Stimulated activated naive CD8-positive, alpha-beta T cell treated with anti-CD3 and anti-CD28 coated beads, Interleukin-15, Interleukin-2, amounts not matched to agents 100 ng/mL and 50 ng/mL, for 24 hours (primary cell): ENCODE measurements around the gene LOC128125822.
"Not testable (repeated sequence)": the region's sequence is repeated elsewhere in the genome, so short reads cannot be mapped to it uniquely, and the experiment has no call there.

Experiments
- H3K27ac Mint-ChIP-seq: one replicate; pipeline ENCODE4 v1.8.0; 2021; ENCODE audit warnings: mild to moderate bottlenecking, mixed read lengths
- H3K27me3 Mint-ChIP-seq: one replicate; pipeline ENCODE4 v1.8.0; 2021; ENCODE audit warnings: mixed read lengths
- H3K36me3 Mint-ChIP-seq: one replicate; pipeline ENCODE4 v1.8.0; 2021; ENCODE audit warnings: low read depth, mixed read lengths
- H3K4me1 Mint-ChIP-seq: one replicate; pipeline ENCODE4 v1.8.0; 2021; ENCODE audit warnings: low read depth, mixed read lengths
- H3K4me3 Mint-ChIP-seq: one replicate; pipeline ENCODE4 v1.8.0; 2021; ENCODE audit warnings: mild to moderate bottlenecking, mixed read lengths
- H3K9me3 Mint-ChIP-seq: one replicate; pipeline ENCODE4 v1.8.0; 2021; ENCODE audit warnings: mixed read lengths

LOC128125822 gene

GRCh38 chr6:63572044-63572746 lies at the start of gene LOC128125822, which contains the start of gene PTP4A1:
LOC128125822 (plus strand) TSS chr6:63572480.
PTP4A1 (plus strand) TSS chr6:63572480; CDS start chr6:63576881, 4,401 bp downstream.
- H3K36me3 Mint-ChIP-seq, result peaks cover 29% of the 10 kb centered on the region
- H3K27me3 Mint-ChIP-seq, result no peaks in the 10 kb centered on the region
- H3K4me3 Mint-ChIP-seq, result peak within 1 kb of the TSS; percentile 96
- peak within 1 kb of the TSS; percentile 92 for H3K27ac Mint-ChIP-seq
- no peaks in the 10 kb centered on the region for H3K9me3 Mint-ChIP-seq
- H3K4me1 Mint-ChIP-seq, result peaks cover 38% of the 10 kb centered on the region

GRCh38 chr6:63522911-63523287 lies 49.4 kb upstream of the LOC128125822 start:
- not testable (repeated sequence) for H3K9me3 Mint-ChIP-seq, H3K36me3 Mint-ChIP-seq, H3K27ac Mint-ChIP-seq, H3K4me3 Mint-ChIP-seq, H3K4me1 Mint-ChIP-seq, H3K27me3 Mint-ChIP-seq

DNA sequence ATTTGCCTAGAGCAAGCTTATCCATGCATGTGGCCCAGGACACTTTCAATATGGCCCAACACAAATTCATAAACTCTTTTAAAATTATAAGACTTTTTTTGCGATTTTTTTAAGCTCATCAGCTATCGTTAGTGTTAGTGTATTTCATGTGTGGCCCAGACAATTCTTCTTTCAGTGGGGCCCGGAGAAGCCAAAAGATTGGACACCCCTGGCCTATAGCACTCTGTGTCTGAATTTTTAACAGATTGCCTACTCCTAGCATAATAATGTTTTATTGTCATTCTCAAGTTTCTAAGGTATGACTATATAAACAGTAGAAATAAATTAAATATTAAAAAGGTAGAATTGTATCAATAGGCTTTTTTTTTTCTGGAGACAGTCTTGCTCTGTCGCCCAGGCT lies 48.6 kb upstream of the LOC128125822 start:
- H3K9me3 Mint-ChIP-seq, result no peaks in the 10 kb centered on the region
- H3K27ac Mint-ChIP-seq, result no peak overlapping the region
- H3K36me3 Mint-ChIP-seq, result no peaks in the 10 kb centered on the region
- no peaks in the 10 kb centered on the region for H3K27me3 Mint-ChIP-seq
- H3K4me1 Mint-ChIP-seq, result no peaks in the 10 kb centered on the region
- no peak overlapping the region for H3K4me3 Mint-ChIP-seq

GRCh38 chr6:63525186-63525878 lies 46.9 kb upstream of the LOC128125822 start:
- Mint-ChIP-seq H3K27me3 (no peaks in the 10 kb centered on the region), H3K27ac (peak overlapping the region; percentile 55), H3K4me1 (peaks cover 10% of the 10 kb centered on the region), H3K4me3 (no peak overlapping the region), H3K36me3 (no peaks in the 10 kb centered on the region), H3K9me3 (no peaks in the 10 kb centered on the region)

GRCh38 chr6:63526931-63527330 lies 45.3 kb upstream of the LOC128125822 start:
- no peak overlapping the region for H3K4me3 Mint-ChIP-seq
- H3K36me3 Mint-ChIP-seq, result no peaks in the 10 kb centered on the region
- H3K27ac Mint-ChIP-seq, result no peak overlapping the region
- H3K9me3 Mint-ChIP-seq, result no peaks in the 10 kb centered on the region
- no peaks in the 10 kb centered on the region for H3K27me3 Mint-ChIP-seq
- H3K4me1 Mint-ChIP-seq, result peaks cover 10% of the 10 kb centered on the region

- Mint-ChIP-seq H3K9me3 (no peaks in the 10 kb centered on the region), H3K4me1 (peaks cover 10% of the 10 kb centered on the region)
Observed at GRCh38 chr6:63527658-63528514, 44.4 kb upstream of the LOC128125822 start.

DNA sequence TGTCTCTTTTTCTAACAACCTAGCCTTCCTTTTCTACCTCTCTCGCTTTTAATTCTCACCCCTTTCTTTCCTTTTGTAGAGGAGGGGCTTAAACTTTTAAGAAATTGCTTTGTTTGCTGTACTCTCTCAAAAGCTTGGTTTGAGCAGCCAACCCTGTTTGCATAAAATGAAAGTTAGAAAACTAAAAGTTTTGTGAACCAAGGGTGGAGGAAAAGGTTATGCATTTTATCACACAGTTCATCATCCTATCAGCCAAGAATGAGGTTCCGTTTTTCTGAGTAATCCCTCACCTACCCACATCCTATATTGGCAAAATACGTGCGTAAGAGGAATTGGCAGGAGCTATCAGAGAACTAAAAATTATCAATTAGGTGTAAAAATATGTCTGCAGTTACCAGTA lies 42.8 kb upstream of the LOC128125822 start:
- Mint-ChIP-seq H3K36me3 (no peaks in the 10 kb centered on the region), H3K4me3 (peak overlapping the region; percentile 32), H3K27ac (peak overlapping the region; percentile 68), H3K4me1 (peaks cover 10% of the 10 kb centered on the region), H3K27me3 (no peaks in the 10 kb centered on the region), H3K9me3 (no peaks in the 10 kb centered on the region)

More at GRCh38 chr6:63527658-63528514, 44.4 kb upstream of the LOC128125822 start:
- H3K36me3 Mint-ChIP-seq, result no peaks in the 10 kb centered on the region
- H3K4me3 Mint-ChIP-seq, result no peak overlapping the region
- no peak overlapping the region for H3K27ac Mint-ChIP-seq
- H3K27me3 Mint-ChIP-seq, result no peaks in the 10 kb centered on the region

GRCh38 chr6:63530182-63530581 lies 42.1 kb upstream of the LOC128125822 start:
- Mint-ChIP-seq H3K27me3 (no peaks in the 10 kb centered on the region), H3K4me3 (no peak overlapping the region), H3K4me1 (peaks cover 10% of the 10 kb centered on the region), H3K27ac (no peak overlapping the region), H3K36me3 (no peaks in the 10 kb centered on the region), H3K9me3 (no peaks in the 10 kb centered on the region)

DNA sequence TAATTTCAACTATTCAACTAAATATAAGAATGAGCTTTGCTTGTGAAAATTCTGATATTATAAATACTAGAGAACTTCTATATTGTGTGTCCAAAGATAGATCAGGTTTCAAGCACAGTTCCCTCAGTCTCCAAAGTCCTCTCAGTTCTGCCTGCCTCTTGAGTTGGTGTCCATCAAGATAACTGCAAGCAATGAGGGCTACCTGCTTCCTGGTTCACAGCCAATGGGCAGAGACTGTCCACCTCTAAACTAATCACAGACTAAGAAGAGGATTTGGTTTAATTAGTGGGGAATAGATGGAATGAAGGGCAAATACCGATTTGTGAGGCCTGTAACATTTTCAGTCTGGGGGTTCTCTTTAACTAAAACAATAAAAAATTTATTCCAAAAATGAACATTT lies 41.3 kb upstream of the LOC128125822 start:
- Mint-ChIP-seq H3K9me3 (no peaks in the 10 kb centered on the region), H3K4me1 (peaks cover 10% of the 10 kb centered on the region), H3K27ac (no peak overlapping the region), H3K4me3 (no peak overlapping the region), H3K27me3 (no peaks in the 10 kb centered on the region), H3K36me3 (no peaks in the 10 kb centered on the region)

DNA sequence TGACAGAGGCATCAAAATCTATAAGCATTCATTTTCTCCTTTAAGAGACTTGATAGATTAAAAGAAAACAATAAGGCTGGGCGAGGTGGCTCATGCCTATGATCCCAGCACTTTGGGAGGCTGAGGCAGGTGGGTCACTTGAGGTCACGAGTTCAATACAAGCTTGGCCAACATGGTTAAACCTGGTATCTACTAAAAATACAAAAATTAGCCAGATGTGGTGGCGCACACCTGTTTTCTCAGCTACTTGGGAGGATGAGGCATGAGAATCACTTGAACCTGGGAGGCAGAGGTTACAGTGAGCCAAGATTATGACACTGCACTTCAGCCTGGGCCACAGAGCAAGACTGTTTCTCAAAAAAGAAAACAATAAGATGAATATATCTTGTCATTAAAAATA lies 39.3 kb upstream of the LOC128125822 start:
- Mint-ChIP-seq H3K36me3 (no peaks in the 10 kb centered on the region), H3K9me3 (no peaks in the 10 kb centered on the region), H3K27ac (no peak overlapping the region), H3K4me1 (peaks cover 10% of the 10 kb centered on the region), H3K27me3 (peaks cover 4% of the 10 kb centered on the region), H3K4me3 (no peak overlapping the region)

GRCh38 chr6:63533952-63534351 lies 38.3 kb upstream of the LOC128125822 start:
- H3K4me1 Mint-ChIP-seq, result peaks cover 10% of the 10 kb centered on the region
- no peak overlapping the region for H3K27ac Mint-ChIP-seq
- H3K36me3 Mint-ChIP-seq, result no peaks in the 10 kb centered on the region
- peaks cover 4% of the 10 kb centered on the region for H3K27me3 Mint-ChIP-seq
- H3K9me3 Mint-ChIP-seq, result no peaks in the 10 kb centered on the region
- no peak overlapping the region for H3K4me3 Mint-ChIP-seq

GRCh38 chr6:63537201-63537958 lies 34.9 kb upstream of the LOC128125822 start:
- Mint-ChIP-seq H3K9me3 (peaks cover under 1% of the 10 kb centered on the region), H3K4me1 (no peaks in the 10 kb centered on the region), H3K27ac (no peak overlapping the region), H3K36me3 (no peaks in the 10 kb centered on the region), H3K4me3 (no peak overlapping the region), H3K27me3 (peaks cover 9% of the 10 kb centered on the region)

- H3K4me1 Mint-ChIP-seq, result no peaks in the 10 kb centered on the region
Observed at GRCh38 chr6:63537959-63538300, 34.4 kb upstream of the LOC128125822 start.

GRCh38 chr6:63538550-63538949 lies 33.7 kb upstream of the LOC128125822 start:
- peaks cover 4% of the 10 kb centered on the region for H3K9me3 Mint-ChIP-seq
- H3K4me1 Mint-ChIP-seq, result no peaks in the 10 kb centered on the region
- no peaks in the 10 kb centered on the region for H3K36me3 Mint-ChIP-seq
- H3K27ac Mint-ChIP-seq, result no peak overlapping the region
- peaks cover 14% of the 10 kb centered on the region for H3K27me3 Mint-ChIP-seq
- H3K4me3 Mint-ChIP-seq, result no peak overlapping the region

More at GRCh38 chr6:63537959-63538300, 34.4 kb upstream of the LOC128125822 start:
- H3K36me3 Mint-ChIP-seq, result no peaks in the 10 kb centered on the region
- peaks cover 4% of the 10 kb centered on the region for H3K9me3 Mint-ChIP-seq
- no peak overlapping the region for H3K27ac Mint-ChIP-seq
- H3K4me3 Mint-ChIP-seq, result no peak overlapping the region
- H3K27me3 Mint-ChIP-seq, result peaks cover 14% of the 10 kb centered on the region
